Myocyte (in vitro differentiated cells): ENCODE results near the gene HLA-A. TPM values are rescaled to one million over a fixed set of nuclear protein-coding genes. Genes with fewer than 3 reads are reported as not detected.
A peak's percentile ranks its signal among the peaks of the same experiment; 100 is the strongest.
"Not testable (repeated sequence)": the region's sequence is repeated elsewhere in the genome, so short reads cannot be mapped to it uniquely, and the experiment has no call there.

ENCODE experiments used
- DNase-seq: peaks from one replicate; pipeline ENCODE4 v3.0.0-alpha.2; 2012; ENCODE audit warnings: low read depth
- polyA plus RNA-seq: library from polyadenylated mRNA; unstranded; fragments of >200 nt; gene quantifications from one replicate; pipeline ENCODE4 v1.2.1, GENCODE V29; 2012; ENCODE audit warnings: missing spikeins
- total RNA-seq: library from RNA; depleted of rRNA; stranded (reverse); fragments of >200 nt; gene quantifications from 2 replicates; pipeline ENCODE4 v1.2.3, GENCODE V29; 2014

HLA-A gene
- total RNA-seq: 1,062 and 1,076 TPM in 2 replicates
- 656 TPM for polyA plus RNA-seq

GRCh38 chr6:29942275-29943052, at the start of gene HLA-A:
TSS of gene HLA-A (plus strand) at chr6:29942532. CDS start at chr6:29942554, 22 bp downstream.
- DNase-seq: peak; percentile 97

GRCh38 chr6:29892696-29893095, 49.6 kb upstream of the HLA-A start:
- peak; percentile 45 for DNase-seq

- DNase-seq: no peak
These were observed 43.1 kb upstream of the HLA-A start for GRCh38 chr6:29899281-29899680.

GRCh38 chr6:29905286-29905685, 37.0 kb upstream of the HLA-A start:
- no peak for DNase-seq

GRCh38 chr6:29907637-29908340, 34.5 kb upstream of the HLA-A start:
- no peak for DNase-seq

- no peak for DNase-seq
These were observed 34.0 kb upstream of the HLA-A start for GRCh38 chr6:29908341-29908662.

- DNase-seq: no peak
These were observed 33.6 kb upstream of the HLA-A start for GRCh38 chr6:29908710-29909109.

- DNase-seq: no peak
These were observed 32.3 kb upstream of the HLA-A start for GRCh38 chr6:29909985-29910384.

GRCh38 chr6:29912840-29913239, 29.5 kb upstream of the HLA-A start:
- DNase-seq: no peak

GRCh38 chr6:29916741-29917140, 25.6 kb upstream of the HLA-A start:
- peak; percentile 72 for DNase-seq

GRCh38 chr6:29917857-29918256, 24.5 kb upstream of the HLA-A start:
- no peak for DNase-seq

GRCh38 chr6:29919506-29920445, 22.6 kb upstream of the HLA-A start:
- DNase-seq: no peak

- no peak for DNase-seq
These were observed 18.0 kb upstream of the HLA-A start for GRCh38 chr6:29924287-29924686.

- DNase-seq: no peak
These were observed 17.6 kb upstream of the HLA-A start for GRCh38 chr6:29924731-29925130.

- DNase-seq: no peak
These were observed 17.0 kb upstream of the HLA-A start for GRCh38 chr6:29925321-29925720.

- no peak for DNase-seq
These were observed 16.5 kb upstream of the HLA-A start for GRCh38 chr6:29925727-29926412.

GRCh38 chr6:29926413-29927274, 15.7 kb upstream of the HLA-A start:
- DNase-seq: no peak

GRCh38 chr6:29927275-29927569, 15.1 kb upstream of the HLA-A start:
- DNase-seq: no peak

GRCh38 chr6:29927841-29928388, 14.4 kb upstream of the HLA-A start:
- DNase-seq: no peak

- not testable (repeated sequence) for DNase-seq
These were observed 12.3 kb upstream of the HLA-A start for GRCh38 chr6:29930047-29930446.
